GM21447 (cell line): ENCODE data around the gene TSPAN14.

ENCODE experiments used
- ATAC-seq: cut with Tn5 transposase; IDR thresholded peaks from one replicate; pipeline ENCODE4 v1.9.1; 2021; ENCODE audit not compliant: unreplicated experiment

Gene TSPAN14

DNA sequence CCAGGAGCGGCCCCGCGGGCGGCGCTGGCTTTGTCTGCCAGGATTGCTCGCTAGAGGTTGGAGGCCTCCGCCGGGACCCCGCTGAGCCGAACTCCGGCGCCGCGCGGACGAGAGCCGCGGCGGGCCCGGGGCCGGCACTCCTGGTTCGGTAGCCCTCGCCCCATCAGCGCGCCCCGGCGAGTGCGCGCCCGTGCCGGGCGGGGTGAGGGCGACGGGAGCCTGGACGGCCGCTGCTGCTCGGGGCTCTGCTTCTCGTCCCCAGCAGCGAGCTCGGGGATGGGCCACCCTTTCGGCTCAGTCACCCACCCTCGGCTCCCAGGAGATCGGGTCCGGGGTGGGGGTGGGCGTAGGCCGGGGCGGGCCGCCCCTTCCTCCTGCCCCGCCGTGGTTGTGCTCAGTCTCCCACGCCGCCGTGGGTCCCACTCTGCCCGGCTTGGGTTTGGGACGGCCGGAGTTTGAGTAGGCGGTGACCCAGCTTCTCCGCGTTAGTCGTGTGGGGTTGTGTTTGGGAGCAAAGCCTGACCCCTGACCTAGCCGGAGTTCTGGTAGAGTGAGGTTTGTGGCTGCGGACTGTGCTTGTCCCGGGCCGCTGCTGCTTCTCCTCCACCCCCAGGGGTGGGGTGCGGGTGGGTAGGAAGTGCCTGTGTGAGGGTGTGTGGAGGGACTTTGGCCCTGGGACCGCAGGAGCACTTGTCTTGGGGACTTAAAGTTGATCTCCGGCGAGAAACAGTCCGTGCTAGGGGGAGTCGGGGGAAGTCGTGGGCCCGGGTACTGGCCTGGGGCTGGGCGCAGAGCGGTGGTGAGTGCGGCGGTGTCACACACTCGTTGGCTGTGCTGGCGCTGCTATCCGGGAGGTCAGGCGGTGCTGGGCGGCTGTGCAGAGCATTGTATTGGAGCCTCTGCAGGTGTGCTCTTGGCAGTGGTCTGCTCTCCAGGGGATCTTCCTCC lies 677 bp downstream of the TSPAN14 start:
- ATAC-seq: peak; percentile 20

DNA sequence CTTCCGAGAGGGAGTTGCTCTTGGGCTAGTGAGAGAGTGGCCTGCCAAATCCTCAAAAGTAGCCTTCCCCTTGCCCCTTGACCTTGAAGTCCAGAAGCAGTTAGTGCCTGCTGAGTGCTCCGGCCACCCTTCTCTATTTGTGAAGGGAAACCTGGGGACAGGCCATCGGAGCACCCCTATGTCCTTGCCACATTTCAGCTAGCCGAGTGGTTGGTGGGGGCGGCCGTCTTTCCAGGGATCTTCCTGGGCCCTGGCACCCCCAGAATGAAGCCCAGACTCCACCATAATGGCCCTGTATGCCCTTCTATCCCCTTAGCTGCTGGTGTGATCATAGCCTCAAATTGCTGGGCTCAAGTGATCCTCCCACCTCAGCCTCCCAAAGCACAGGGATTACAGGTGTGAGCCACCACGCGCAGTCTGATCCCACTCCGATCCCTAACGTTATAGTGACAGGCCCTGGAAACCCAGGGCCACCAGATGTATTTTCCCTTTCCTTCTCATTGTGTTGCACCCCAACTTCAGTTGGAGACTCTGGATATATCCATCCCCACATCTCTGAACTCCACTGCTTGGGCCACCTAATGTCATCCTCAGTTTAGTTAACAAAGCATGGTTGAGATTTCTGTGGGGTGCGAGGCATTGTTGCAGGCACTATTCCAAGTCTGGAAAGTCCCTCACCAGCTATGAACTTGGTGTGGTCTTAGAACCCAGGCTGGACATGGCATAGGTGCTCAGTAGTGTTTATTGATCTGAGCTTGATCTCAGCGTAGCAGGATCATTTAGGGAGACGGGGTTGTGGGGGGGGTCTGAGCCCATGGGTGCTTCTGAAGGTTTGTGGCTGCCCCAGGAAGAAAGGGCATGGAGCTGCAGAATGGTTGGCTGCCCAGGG lies 1.6 kb downstream of the TSPAN14 start:
- no peak for ATAC-seq

- ATAC-seq: no peak
These were observed 3.6 kb downstream of the TSPAN14 start for GRCh38 chr10:80457554-80458262.

DNA sequence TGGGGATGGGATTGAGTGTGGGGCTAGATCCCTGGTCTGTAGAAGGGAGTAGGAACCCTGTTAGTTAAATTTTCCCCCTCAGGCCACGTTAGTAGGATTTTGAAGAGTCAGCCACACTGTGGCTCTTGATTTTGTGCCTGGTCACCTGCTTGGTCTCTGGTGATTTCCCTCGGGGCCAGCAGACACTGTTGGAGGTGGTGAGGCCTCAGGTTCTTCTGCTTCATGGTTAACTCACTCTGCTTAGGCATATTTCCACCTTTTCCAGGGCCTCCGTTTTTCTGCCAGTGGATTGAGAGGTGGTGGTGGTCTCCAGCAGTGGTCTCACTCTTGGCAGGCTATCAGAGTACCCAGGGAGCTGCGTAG lies 4.1 kb downstream of the TSPAN14 start:
- ATAC-seq: no peak

GRCh38 chr10:80458638-80459037 lies 4.5 kb downstream of the TSPAN14 start:
- no peak for ATAC-seq

GRCh38 chr10:80459047-80459865 lies 5.1 kb downstream of the TSPAN14 start:
- peak; percentile 44 for ATAC-seq

DNA sequence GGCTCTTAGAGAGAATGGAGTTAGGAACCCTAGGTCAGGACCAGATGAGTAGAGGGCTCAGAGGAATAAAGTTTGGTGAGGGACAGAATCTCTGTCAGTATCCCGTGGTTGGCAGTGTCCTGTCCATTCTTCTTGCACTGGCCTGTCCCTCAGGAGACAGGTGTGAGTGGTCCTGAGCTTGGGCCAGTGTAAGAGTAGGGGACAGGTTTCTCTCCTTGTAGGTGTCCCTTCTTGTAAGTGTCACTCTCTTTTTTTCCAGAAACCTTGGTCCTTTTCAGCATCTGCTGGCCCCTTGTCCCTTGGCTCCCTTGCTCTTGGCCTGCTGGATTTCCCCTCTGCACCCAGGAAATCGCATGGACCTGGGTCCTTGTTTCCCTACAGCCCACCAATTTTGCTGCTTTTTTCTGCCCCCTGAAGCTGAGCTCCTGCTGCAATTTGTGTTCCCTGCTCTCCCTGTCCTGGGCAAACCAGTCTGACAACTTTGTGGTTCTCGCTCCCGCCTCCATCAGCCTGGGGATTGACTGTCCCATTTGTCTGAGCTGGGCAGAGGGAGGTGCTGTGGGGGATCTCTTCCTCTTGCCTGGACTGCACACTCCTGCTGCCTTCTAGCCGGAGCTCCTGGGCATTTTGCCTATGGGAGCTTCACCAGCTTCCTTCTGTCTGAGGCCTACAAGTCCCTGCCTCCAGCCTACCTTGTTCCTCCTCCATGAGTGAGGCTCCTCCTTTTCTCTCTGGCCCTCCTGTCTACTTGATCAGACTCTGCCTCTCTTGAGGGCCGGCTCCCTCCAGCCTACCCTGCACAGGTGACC lies 6.5 kb downstream of the TSPAN14 start:
- no peak for ATAC-seq

GRCh38 chr10:80461208-80462183 lies 7.4 kb downstream of the TSPAN14 start:
- ATAC-seq: no peak

DNA sequence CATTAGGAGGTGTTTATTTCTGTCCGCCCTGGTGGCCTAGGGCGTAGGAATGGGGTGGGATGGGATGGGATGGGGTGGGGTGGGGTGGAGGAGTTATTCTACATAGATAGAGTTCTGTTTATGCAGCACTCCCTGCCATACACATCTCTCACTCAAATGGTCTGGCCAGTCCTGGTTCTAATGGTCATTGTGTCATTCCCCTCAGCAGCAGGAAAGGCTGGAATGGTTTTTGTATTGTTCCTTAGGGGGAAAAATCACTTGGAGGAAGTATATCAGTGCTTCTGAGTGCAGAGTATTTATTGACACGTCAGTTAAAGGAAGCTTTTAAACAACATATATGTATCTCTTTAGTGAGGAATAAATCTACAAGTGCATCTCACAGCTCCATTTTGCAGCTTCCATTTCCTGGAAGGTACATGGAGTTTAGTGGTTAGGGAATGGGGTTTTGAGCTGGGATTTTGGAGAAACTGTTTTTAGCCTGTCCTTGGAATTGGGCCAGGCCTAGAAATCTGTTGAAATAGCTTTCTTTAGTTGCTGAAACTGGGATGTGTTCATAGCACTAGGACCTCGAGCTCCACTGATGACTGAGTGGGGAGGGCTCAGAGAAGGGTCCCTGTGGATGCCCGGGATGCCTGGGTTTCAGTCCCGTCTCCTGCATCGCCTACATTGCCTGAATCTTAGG lies 8.3 kb downstream of the TSPAN14 start:
- no peak for ATAC-seq

DNA sequence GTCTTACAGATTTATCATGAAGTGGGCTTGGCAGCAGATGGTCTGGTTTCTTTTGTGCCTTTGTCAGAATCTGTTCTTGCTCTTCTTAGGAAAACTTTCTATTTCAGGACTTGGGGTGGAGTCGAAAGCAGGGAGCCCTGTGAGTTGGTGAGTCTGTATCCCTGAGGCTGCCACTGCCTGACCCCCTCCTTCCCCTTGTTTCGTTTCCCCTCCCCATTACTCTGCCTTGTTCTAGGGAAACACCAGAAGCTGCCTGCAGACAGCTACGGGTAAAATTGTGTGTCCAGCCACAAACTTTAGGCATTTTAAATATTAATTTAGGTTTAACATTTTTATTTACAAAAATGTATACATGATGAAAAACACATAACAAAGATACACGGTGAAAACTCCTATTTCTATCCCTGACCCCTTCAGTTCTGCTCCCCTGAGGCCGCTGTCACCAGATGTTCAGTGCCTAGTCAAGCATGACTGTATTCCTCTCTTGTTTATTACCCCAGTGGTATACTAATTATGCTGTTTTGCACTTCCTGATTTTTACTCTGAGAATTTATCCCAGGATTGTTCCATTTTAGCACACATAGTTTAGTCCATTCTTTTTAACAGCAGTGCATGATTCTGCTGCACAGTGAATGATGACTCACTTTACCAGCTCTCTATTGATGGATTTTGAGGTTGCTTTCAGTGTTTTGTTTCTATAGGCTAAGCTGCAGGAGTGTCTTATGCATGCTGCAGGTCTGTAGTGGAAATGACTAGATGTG lies 9.1 kb downstream of the TSPAN14 start:
- no peak for ATAC-seq

- no peak for ATAC-seq
These were observed 9.8 kb downstream of the TSPAN14 start for GRCh38 chr10:80463868-80464267.

GRCh38 chr10:80464557-80465450 lies 10.7 kb downstream of the TSPAN14 start:
- no peak for ATAC-seq

DNA sequence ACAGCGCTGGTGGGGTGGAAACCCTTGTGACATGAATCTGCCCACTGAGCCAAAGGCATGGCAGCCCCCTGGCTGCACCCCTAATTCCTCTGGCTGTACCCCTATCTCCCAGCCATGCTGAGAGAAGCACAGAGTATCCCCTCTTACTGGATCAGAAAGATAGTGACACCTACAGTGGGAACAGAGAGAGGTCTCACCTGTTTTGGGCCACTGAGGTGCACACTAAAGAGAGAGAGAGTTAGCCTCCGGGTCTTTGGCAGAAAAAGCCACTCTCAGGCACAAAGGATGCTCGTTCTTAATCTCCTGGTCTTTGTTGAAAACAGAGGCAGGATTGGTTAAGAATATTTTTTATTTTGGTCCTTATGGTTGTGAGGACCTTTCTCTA lies 11.3 kb downstream of the TSPAN14 start:
- no peak for ATAC-seq

GRCh38 chr10:80465839-80466590 lies 11.9 kb downstream of the TSPAN14 start:
- peak; percentile 33 for ATAC-seq

DNA sequence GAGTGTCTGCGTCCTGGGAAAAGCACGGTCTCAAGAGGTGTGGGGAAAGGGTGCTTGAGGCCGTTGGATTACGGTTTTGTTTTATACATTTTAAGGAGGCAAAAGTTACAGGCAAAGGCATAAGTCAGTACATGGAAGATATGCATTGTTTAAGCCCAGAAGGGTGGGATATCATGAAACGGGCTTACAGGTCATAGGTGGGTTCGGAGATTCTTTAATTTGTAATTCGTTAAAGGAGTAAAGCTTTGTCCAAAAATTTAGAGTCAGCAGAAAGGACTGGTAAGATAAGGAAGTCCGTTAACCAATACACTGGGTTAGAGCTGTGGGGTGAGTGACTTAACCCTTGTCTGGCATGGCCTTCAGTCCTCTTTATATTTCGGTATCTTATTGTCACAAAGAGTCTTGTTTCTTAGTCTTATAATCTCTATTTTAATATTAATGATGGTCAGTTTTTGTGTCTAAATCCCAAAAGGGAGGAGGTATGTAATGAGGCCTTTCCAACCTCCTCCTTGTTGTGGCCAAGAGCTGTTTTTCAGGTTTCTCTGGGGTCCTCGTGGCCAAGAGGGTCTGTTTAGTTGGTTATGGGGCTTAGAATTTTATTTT lies 12.7 kb downstream of the TSPAN14 start:
- no peak for ATAC-seq
